GM12878 (cell line): ENCODE data around the gene MITD1. TPM values are rescaled to one million over a fixed set of nuclear protein-coding genes. Genes with fewer than 3 reads are reported as not detected.
"Not testable (repeated sequence)": the region's sequence is repeated elsewhere in the genome, so short reads cannot be mapped to it uniquely, and the experiment has no call there.

ENCODE experiments used
- ATAC-seq: fragments of 200-7000 bp; cut with Tn5 transposase; 3 replicates; pipeline ENCODE4 v1.9.1; 2020; ENCODE audit warnings: mild to moderate bottlenecking, moderate library complexity
- BruUV-seq: library from RNA; stranded (reverse); fragments of 400-500 nt; replicated peaks from 2 replicates; lab custom pipeline; 2021; lab: Mats Ljungman, UMichigan
- CTCF ChIA-PET: fragments of 300-600 bp; sonication (Branson Sonifier 250); formaldehyde crosslinking; extraction: SDS; loops from one replicate; lab custom pipeline; 2021; ENCODE audit warnings: inconsistent platforms; lab: Yijun Ruan, JAX
- POLR2A ChIA-PET: fragments of 350-600 bp; formaldehyde crosslinking; extraction: SDS; loops from one replicate; lab custom pipeline; 2021; ENCODE audit warnings: inconsistent platforms; lab: Charles Lee
- RAD21 ChIA-PET: fragments of 300-600 bp; sonication (Branson Sonifier 250); formaldehyde crosslinking; loops from one replicate; lab custom pipeline; 2023; ENCODE audit warnings: antibody characterized with exemption; ENCODE audit not compliant: unreplicated experiment; lab: Charles Lee
- SMC1A ChIA-PET: fragments of 300-600 bp; sonication (Branson Sonifier 250); formaldehyde crosslinking; loops from one replicate; lab custom pipeline; 2023; ENCODE audit not compliant: unreplicated experiment, uncharacterized antibody; lab: Charles Lee
- DNase-seq: peaks from one replicate; pipeline ENCODE4 v3.0.0-alpha.2; 2011; ENCODE audit warnings: low read depth, low spot score
- FAIRE-seq: peaks from 3 replicates; lab custom pipeline; 2011; peaks lifted over from hg19 to GRCh38; lab: Jason Lieb, UNC
- H2AFZ ChIP-seq: 2 replicates; pipeline ENCODE4 v1.6.0; 2011; ENCODE audit warnings: low read depth, low read length, control low read depth; ENCODE audit not compliant: control insufficient read depth
- H3K27ac ChIP-seq: 2 replicates; pipeline ENCODE4 v1.5.1; 2011; ENCODE audit warnings: control low read depth; ENCODE audit not compliant: control insufficient read depth, insufficient read depth
- H3K27me3 ChIP-seq, 2 experiments: replicated peaks in 1 of 2; 2 replicates each; pipeline versions ENCODE4 v1.6.0 to v1.6.1; 2011; ENCODE audit warnings: low read length in 1 of 2; ENCODE audit not compliant: control insufficient read depth in 2 of 2, insufficient read depth in 2 of 2
- H3K36me3 ChIP-seq, 2 experiments: 2 replicates each; pipeline ENCODE4 v1.5.1; 2011; ENCODE audit warnings: low read length in 1 of 2; ENCODE audit not compliant: control insufficient read depth in 2 of 2, insufficient read depth in 2 of 2
- H3K4me1 ChIP-seq: 2 replicates; pipeline ENCODE4 v1.6.1; 2011; ENCODE audit warnings: mild to moderate bottlenecking, low read length, moderate library complexity, mixed read lengths; ENCODE audit not compliant: control insufficient read depth, insufficient read depth
- H3K4me2 ChIP-seq: 2 replicates; pipeline ENCODE4 v1.6.0; 2011; ENCODE audit warnings: control low read depth; ENCODE audit not compliant: control insufficient read depth, insufficient read depth
- H3K4me3 ChIP-seq: fragments of 200-600 bp; sonication (generic); 2 replicates; pipeline ENCODE4 v1.5.1; 2016
- H3K79me2 ChIP-seq: 2 replicates; pipeline ENCODE4 v1.6.0; 2011; ENCODE audit warnings: low read length; ENCODE audit not compliant: control insufficient read depth, insufficient read depth
- H3K9ac ChIP-seq: 2 replicates; pipeline ENCODE4 v1.8.0; 2011; ENCODE audit warnings: low read length, control low read depth, mixed read lengths; ENCODE audit not compliant: control insufficient read depth, insufficient read depth
- H3K9me3 ChIP-seq: replicated peaks from 3 replicates; pipeline ENCODE4 v1.5.1; 2011; ENCODE audit warnings: mild to moderate bottlenecking, low read length; ENCODE audit not compliant: control insufficient read depth, insufficient read depth
- H4K20me1 ChIP-seq: 2 replicates; pipeline ENCODE4 v1.6.0; 2011; ENCODE audit not compliant: control insufficient read depth, insufficient read depth
- CBX3 ChIP-seq: fragments of 200-600 bp; sonication (generic); IDR thresholded peaks from 2 replicates; pipeline ENCODE4 v1.6.1; 2016; ENCODE audit warnings: low read depth, borderline replicate concordance
- MAX ChIP-seq: IDR thresholded peaks from 2 replicates; pipeline ENCODE4 v1.6.1; 2012; ENCODE audit warnings: low read depth, low read length, improper control_type of control experiment
- NR2C2 ChIP-seq: IDR thresholded peaks from 2 replicates; pipeline ENCODE4 v1.6.1; 2011; ENCODE audit warnings: borderline replicate concordance, low read depth; ENCODE audit not compliant: control insufficient read depth, insufficient read length
- RCOR1 ChIP-seq: conservative IDR thresholded peaks from 2 replicates; pipeline ENCODE4 v1.6.1; 2012; ENCODE audit warnings: low read depth, low read length, improper control_type of control experiment
- SREBF1 ChIP-seq: IDR thresholded peaks from 2 replicates; pipeline ENCODE4 v1.6.1; 2012; ENCODE audit warnings: mild to moderate bottlenecking, low read length
- TARDBP ChIP-seq: IDR thresholded peaks from 2 replicates; pipeline ENCODE4 v1.6.1; 2016; ENCODE audit warnings: borderline replicate concordance
- USF2 ChIP-seq: IDR thresholded peaks from 2 replicates; pipeline ENCODE4 v1.6.1; 2011; ENCODE audit warnings: low read depth, low read length, improper control_type of control experiment, borderline replicate concordance
- YY1 ChIP-seq: IDR thresholded peaks from 2 replicates; pipeline ENCODE4 v1.6.1; 2011; ENCODE audit warnings: low read depth, mild to moderate bottlenecking, low read length
- ZNF384 ChIP-seq: IDR thresholded peaks from 2 replicates; pipeline ENCODE4 v1.6.1; 2012; ENCODE audit warnings: low read depth, mild to moderate bottlenecking, low read length, improper control_type of control experiment, borderline replicate concordance
- WGBS: methylation state at CpG from one replicate; pipeline ENCODE4 v1.1.6; 2016; ENCODE audit warnings: low lambda C conversion rate; ENCODE audit not compliant: insufficient replicate concordance, insufficient coverage; ENCODE audit errors: missing lambda C conversion rate; 5-methylcytosine and 5-hydroxymethylcytosine counted together
- in situ Hi-C: fragments of 300-500 bp; cut with MboI; formaldehyde crosslinking; loops from 9 replicates; pipeline ENCODE4 v1.14.3; 2018; ENCODE audit warnings: mixed read lengths
- intact Hi-C: fragments of 100-400 bp; cut with micrococcal nuclease; formaldehyde crosslinking; loops from one replicate; pipeline ENCODE4 v1.14.2; 2022; ENCODE audit not compliant: unreplicated experiment
- polyA plus RNA-seq, 11 experiments: library from polyadenylated mRNA; depleted of rRNA in 4 of 11; unstranded in 6 of 11; stranded (reverse) in 5 of 11; fragments of >200 nt; fragmentation: Nextera tagmentation in 4 of 11; fragmentation: Illumina TruSeq in 1 of 11; extraction: Ambion mirVana in 4 of 11; extraction: Trizol in 1 of 11; gene quantifications; 1 replicate in 1 of 11; 2 replicates in 10 of 11; pipeline versions ENCODE4 v1.2.1 to v1.2.3, GENCODE V29; 2011 to 2016; ENCODE audit warnings: inconsistent platforms in 2 of 11, missing spikeins in 2 of 11, low read depth in 1 of 11
- total RNA-seq, 4 experiments: library from RNA; depleted of rRNA in 3 of 4; stranded (reverse); fragments of >200 nt in 3 of 4; fragmentation: Illumina TruSeq in 1 of 4; extraction: Trizol in 1 of 4; gene quantifications; 2 replicates each; pipeline versions ENCODE4 v1.2.1 to v1.2.3, GENCODE V29; 2013 to 2021
- TF ChIP-seq, protein P1 (sequence below): fragments of 150-350 bp; IDR thresholded peaks from 2 replicates; pipeline ENCODE4 v1.6.1; 2014; ENCODE audit warnings: mild to moderate bottlenecking, low read depth, low read length

The MITD1 gene
- total and polyA plus RNA-seq, 10 of the 15 experiments (the other 5 are each of a cell fraction or from before 2014, with no cell fraction given) = 33.0 to 116 (median 63.5) TPM

- TF ChIP-seq CBX3 (no peak), ZNF384 (no peak)
Observed at GRCh38 chr2:99198103-99198841, 17.4 kb upstream of the MITD1 start (continued).

- peaks cover under 1 to 16% of the 10 kb centered on the region in 2 experiments; a peak in 2 of 4 replicates for H3K36me3 ChIP-seq
- SMC1A ChIA-PET, BruUV-seq: not testable (repeated sequence)
Observed at GRCh38 chr2:99192364-99192763, 11.5 kb upstream of the MITD1 start.

DNA sequence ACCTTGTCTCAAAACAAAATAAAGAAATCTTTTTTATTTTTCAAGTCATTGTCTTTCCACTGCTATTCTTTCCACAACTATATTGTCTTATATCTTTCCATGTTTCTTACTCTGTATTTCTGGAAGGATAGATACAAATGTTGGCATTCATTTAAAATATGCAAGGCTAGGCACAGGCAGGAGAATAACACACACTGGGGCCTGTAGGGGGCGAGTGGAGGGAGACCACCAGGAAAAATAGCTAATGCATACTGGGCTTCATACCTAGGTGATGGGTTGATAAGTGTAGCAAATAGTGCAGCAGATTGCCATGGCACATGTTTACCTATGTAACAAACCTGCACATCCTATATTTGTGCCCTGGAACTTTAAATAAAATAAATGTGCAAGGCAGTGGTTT lies 9.7 kb upstream of the MITD1 start:
- Histone ChIP-seq H2AFZ (no peak overlapping the region), H4K20me1 (no peaks in the 10 kb centered on the region), H3K36me3 (peaks cover 0 to 9% of the 10 kb centered on the region in 2 experiments; a peak in 2 of 4 replicates), H3K4me2 (no peak overlapping the region), H3K4me1 (no peaks in the 10 kb centered on the region), H3K9ac (no peak overlapping the region), H3K79me2 (peaks cover 4% of the 10 kb centered on the region), H3K4me3 (no peak overlapping the region), H3K27ac (no peak overlapping the region), H3K27me3 (no peaks in the 10 kb centered on the region), H3K9me3 (no peaks in the 10 kb centered on the region)
- SMC1A ChIA-PET = interaction anchor here (1.1 kb wide), 1 partner anchor 11 kb away, joined by 3 read pairs; no protein-coding TSS in a partner anchor
- CTCF ChIA-PET = no interaction called here
- WGBS = 33% methylated on average over 1 of the region's 1 CpG
- RAD21 ChIA-PET = interaction anchor here (0.7 kb wide), 1 partner anchor 250 kb away, joined by 3 read pairs; no protein-coding TSS in a partner anchor
- ATAC-seq (no peak), DNase-seq (no peak), FAIRE-seq (no peak)
- intact Hi-C loops = no loop called here
- in situ Hi-C loops = loop anchor here (25.0 kb wide), 1 partner anchor 297 kb away; the partner anchor contains the start of gene REV1
- no TSS peak for BruUV-seq
- POLR2A ChIA-PET = interaction anchor here (0.6 kb wide), 1 partner anchor 310 kb away, joined by 3 read pairs; no protein-coding TSS in a partner anchor
- TF ChIP-seq YY1 = no peak
- TF ChIP-seq TARDBP = no peak
- TF ChIP-seq USF2 = no peak
- no peak for TF ChIP-seq RCOR1
- TF ChIP-seq, protein P1, sequence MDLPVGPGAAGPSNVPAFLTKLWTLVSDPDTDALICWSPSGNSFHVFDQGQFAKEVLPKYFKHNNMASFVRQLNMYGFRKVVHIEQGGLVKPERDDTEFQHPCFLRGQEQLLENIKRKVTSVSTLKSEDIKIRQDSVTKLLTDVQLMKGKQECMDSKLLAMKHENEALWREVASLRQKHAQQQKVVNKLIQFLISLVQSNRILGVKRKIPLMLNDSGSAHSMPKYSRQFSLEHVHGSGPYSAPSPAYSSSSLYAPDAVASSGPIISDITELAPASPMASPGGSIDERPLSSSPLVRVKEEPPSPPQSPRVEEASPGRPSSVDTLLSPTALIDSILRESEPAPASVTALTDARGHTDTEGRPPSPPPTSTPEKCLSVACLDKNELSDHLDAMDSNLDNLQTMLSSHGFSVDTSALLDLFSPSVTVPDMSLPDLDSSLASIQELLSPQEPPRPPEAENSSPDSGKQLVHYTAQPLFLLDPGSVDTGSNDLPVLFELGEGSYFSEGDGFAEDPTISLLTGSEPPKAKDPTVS = no peak
- TF ChIP-seq SREBF1 = no peak
- TF ChIP-seq NR2C2 = no peak
- no peak for TF ChIP-seq MAX

More at GRCh38 chr2:99192364-99192763, 11.5 kb upstream of the MITD1 start:
- H3K27ac ChIP-seq, ATAC-seq, H3K9me3 ChIP-seq, H4K20me1 ChIP-seq, H2AFZ ChIP-seq, DNase-seq, CTCF ChIA-PET, H3K79me2 ChIP-seq, H3K4me3 ChIP-seq, RAD21 ChIA-PET, intact Hi-C loops, FAIRE-seq, H3K27me3 ChIP-seq, H3K4me2 ChIP-seq, H3K4me1 ChIP-seq, POLR2A ChIA-PET, H3K9ac ChIP-seq: not testable (repeated sequence)
- 94% methylated on average over 4 of the region's 4 CpGs for WGBS
- in situ Hi-C loops = loop anchor here (25.0 kb wide), 1 partner anchor 295 kb away; the partner anchor contains the start of gene REV1
